Activated naive CD4-positive, alpha-beta T cell (primary cell): Measurements from ENCODE around the gene METTL15.
"Not testable (repeated sequence)": the region's sequence is repeated elsewhere in the genome, so short reads cannot be mapped to it uniquely, and the experiment has no call there.

Experiments
- DNase-seq, 4 experiments: peaks; one replicate each; lab custom pipeline; 2025; lab: John Stamatoyannopoulos, UW

METTL15 gene

DNA sequence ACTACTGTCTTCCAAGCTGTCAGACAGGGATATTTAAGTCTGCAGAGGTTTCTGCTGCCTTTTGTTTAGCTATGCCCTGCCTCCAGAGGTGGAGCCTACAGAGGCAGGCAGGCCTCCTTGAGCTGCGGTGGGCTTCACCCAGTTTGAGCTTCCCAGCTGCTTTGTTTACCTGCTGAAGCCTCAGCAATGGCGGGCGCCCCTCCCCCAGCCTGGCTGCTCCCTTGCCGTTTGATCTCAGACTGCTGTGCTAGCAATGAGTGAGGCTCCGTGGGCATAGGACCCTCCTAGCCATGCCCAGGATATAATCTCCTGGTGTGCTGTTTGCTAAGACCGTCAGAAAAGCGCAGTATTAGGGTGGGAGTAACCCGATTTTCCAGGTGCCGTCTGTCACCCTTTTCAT, 113.9 kb downstream of the METTL15 start:
- not testable (repeated sequence) for DNase-seq

DNA sequence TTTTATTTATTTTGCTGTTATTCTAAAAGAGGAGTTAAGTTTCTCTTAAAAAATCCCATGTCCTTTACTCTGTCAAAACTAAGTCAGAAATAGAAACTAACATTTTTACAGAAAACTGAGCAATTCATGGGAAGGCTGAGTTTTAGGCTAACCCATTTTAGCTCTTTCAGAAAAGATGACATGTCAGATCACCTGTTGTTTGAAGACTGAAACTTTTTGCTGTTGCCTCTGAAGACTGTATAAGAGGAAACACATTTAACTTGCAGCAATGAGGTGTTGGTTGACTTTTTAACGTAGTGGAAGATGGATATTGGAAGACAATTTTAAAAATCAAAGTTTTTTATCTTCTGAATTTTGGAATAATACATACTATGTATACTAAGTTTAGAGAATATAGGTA, 115.4 kb downstream of the METTL15 start:
- no peak for DNase-seq

DNA sequence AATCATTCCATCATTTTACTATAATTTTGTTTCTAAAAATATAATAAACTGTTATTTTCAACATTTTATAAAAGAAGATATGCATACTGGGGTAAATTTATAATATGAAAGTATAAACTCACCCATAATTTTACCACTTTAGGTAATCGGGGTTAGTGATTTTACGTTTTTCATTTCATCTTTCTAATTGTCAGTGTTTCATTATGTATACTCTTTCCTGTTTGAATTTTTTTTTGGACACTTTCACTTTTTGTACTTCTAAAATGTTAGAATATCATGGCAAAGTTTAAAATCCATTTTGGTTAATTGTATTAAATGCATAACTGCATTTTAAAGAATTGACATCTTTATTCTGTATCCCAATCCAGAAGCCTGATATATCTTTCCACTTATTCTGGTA, 115.8 kb downstream of the METTL15 start:
- no peak for DNase-seq

DNA sequence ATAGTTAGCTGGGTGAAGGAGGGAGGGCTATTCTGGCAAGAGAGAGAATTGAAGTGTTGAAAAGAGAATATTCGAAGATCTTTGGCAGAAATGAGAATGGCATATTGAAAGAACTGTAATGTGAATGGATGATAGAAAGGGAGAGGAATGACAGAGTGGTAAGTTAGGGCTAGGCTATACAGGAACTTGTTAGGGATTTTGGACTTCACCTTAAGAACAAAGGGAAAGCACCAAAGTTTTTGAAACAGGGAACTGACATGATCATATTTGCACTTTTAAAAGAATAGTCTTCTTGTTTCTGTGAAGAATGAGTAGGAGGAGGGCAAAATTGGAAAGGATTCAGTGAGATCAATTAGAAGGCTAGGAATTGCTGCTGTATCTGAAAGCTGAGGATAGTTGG, 119.3 kb downstream of the METTL15 start:
- no peak for DNase-seq

DNA sequence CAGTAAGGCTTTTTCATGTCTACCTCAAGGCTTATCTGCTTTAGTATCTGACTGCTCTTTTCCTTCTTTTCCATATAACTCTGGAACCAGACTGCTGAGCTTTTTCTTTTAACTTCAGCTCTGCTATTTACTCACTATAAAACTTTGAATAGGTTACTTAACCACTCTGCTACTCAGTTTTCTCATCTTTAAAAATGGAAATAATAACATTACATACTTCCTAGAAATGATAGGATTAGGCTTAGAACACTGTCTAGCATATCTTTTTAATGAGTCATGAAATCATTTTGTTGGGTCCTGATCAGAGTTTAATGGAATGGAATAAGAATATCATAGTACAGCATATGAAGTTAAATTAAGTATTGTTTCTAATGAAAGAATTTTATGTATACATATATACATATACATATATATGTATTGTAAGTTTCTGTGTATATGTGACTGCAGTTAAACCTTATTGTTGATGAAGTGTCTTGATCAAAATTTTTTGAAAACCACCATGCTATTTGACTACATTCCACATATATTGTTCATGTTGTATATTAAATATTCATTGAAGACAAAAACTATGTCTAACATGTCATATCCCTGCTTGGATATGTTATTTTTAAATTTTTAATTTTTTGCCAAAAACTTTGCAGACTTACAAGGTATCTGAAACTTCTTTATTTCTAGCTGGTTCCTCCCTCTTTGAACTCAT, 120.2 kb downstream of the METTL15 start:
- DNase-seq, result no peak

DNA sequence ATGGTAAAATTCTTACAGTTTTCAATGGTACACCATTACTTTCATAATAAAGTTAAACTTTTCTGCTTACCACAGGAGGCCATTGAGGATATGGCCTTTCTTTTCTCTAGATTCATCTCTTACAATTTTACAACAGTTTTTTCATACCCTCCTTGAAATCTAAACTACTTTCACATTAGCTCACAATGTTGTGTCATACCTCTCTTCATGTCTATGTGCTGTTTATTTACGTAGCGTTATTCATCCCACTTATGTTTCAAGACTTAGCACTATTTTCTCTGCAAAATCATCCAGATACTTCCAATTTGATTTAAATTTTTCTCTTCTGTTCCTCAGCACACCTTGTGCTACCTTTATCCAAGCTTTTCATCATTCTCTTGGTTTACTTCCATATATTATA, 123.3 kb downstream of the METTL15 start:
- no peak for DNase-seq

DNA sequence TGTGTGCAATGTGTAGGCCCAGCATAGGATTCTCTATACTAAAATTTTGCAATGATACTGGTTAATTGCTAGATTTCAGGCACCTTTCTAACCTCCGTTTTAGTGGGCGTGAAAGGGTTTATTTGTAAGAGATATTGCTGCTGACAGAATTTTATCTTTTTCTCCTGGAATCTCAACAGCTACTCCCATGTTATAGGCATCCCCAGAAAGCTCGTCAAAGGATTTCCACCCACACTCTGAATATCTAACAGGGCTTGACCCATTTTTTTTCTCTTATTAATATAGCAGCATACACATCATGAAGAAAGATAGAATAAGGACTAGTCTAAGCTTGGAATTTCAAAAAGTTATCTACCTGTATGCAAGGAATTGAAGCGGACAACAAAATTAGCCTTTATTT, 124.5 kb downstream of the METTL15 start:
- DNase-seq, result no peak

DNA sequence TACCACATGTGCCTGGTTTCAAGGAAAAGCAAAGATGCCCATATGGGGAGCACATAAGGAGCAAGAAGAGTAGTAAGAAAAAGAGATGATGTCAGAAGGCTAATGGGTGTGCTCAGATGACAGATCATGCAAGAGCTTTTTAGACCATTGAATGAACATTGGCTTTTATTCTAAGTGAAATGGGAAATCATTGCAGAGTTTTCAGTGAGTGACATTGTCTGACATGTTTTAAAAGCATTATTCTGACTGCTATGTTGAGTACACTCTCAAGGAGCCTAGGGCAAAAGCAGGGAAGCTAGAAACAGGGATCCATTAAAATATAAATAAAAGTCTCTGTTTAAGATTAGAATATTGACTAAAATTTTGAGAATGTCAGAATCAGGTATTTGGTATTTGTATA, 133.6 kb downstream of the METTL15 start:
- DNase-seq, result no peak

DNA sequence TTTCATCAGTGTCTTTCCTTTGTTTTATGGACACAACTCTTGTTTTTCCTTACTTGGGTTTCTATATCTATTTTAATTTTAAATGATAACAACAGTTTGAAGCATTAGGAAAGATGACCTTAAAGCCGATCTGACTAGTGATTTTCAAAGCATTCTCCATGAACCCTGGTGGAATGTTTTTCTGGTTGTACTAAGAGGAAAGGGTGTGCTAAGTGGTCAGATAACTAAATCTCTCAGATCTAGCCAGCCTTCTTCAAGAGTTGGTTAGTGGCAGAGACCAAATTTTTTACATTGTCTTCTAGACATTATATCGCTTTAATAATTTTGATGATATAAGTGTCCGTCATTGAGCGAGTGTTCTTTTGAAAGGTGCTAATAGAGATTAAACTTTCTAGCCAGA, 134.4 kb downstream of the METTL15 start:
- no peak for DNase-seq

DNA sequence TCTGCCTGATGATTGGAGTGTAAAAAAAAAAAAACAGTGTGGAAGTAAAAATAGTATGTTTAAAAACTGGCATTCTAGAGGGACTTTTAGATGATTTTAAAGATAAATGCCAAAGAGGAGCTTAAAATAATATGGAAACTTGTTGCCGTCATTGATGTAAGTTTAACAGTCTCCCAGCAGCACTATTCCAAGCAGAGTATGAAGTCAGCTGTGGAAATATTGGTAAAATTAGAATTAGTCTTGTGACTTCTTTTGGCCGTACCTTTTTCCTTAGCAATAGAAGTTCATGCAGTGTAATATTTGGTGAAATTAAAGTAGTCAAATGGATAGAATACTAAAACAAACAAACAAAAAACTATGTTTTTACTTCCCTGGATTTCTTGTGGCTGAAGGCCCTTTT, 134.9 kb downstream of the METTL15 start:
- no peak for DNase-seq

DNA sequence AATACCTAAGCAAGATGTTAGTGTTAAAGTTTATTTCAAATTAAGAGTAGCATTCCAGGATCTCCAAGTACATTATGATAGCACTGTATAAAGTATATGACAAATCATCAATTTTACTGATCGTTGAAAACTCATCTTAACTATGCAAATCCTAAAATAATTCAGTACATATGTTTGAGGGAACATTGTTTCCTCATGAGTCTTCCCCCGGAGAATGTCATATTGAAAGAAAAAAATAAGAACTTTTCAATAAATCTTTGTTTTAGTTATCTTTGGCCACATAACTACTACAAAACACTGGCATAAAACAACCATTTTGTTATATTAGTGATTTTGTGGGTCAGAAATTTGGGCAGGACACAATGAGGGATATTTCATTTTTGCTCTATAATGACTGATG, 135.4 kb downstream of the METTL15 start:
- DNase-seq, result no peak

DNA sequence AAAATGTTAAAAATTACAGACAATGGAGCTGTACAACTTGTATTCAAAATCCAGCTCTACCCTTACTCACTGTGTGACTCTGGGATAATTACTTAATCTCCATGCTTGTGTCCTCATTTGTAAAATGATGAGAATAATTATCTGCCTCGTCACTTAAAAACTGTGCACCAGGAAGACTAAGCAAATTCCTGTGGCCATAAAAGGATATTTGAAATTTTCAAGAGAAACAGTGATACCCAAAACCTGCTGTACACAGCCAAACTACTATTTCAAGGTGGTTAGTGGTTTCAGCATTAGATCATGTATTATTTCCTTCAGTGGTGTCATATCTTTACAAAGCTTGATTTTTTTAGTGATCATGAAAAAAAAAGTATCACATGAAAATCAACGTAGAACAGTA, 136.9 kb downstream of the METTL15 start:
- DNase-seq, result no peak

DNA sequence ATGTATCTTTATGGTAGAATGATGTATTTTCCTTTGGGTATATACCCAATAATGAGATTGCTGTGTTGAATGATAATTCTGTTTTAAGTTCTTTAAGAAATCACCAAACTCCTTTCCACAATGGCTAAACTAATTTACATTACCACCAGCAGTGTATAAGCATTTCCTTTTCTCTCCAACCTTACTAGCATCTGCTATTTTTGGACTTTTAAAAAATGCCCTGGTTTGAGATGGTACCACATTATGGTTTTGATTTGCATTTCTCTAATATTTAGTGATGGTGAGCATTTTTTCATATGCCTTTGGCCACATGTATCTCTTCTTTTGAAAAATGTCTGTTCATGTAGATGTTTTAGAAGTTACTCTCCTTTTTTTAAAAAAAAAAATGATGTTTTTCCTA, 142.0 kb downstream of the METTL15 start:
- DNase-seq, result no peak

DNA sequence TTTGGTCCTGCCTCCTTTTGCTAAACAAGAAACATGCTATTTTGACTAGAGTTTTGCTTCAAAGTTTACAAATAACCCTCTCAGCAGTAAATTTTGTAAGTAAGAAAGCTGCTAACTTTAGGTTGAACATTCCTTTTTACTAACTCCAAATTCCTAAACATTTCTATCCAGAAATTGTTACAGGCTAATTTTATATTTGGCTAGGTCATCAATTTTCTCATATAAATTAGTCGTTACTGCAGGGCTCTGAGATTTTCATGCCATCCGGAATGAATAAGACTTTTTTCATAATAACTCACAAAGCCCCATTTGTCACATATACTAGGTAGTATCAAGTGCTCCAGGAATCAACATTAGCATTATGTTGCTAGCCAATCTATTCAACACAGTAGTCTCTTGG, 143.1 kb downstream of the METTL15 start:
- DNase-seq, result no peak

DNA sequence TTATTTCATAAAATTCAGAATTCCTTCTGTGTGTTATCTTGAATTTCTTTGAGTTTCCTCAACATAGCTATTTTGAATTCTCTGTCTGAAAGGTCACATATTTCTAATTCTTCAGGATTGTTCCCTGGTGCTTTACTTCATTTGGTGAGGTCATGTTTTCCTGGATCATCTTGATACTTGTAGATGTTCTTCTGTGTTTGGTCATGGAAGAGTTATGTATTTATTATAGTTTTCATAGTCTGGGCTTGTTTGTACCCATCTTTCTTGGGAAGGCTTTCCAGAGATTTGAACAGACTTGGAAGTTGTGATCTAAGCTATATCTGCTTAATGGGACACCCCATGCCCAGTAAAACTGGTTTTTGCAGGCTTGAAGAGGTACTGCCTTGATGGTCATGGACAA, 149.6 kb downstream of the METTL15 start:
- no peak for DNase-seq

DNA sequence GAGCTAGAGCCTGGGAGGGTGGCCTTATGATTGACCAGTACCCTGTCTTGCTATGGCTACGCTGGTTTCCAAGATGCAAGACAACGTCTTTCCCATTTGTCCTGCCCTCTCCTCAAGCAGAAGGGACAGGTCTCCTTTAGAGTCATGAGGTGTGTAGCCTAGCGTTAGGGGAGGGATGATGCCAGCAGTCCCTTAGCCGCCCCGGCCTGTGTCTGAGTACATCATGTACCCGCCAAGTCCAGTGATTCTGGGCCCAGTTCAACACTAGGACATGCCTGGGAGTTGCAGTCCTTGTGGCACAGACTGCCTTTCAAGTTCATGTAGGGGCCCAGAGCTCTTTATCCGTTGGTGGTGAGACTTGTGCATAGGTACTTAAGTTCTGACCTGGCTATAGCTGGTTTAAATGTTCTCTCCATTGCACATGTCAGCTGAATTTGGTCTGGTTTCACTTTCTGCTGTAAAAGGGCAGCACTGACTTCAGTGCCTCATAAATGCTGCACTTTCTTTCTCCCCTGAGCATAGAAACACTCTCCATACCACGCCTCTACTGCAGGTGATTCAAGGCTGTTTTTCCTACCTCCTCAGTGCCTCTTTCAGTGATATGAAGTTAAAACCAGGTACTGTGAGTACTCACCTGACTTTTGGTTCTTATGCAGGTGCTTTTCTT, 151.1 kb downstream of the METTL15 start:
- DNase-seq, result no peak

DNA sequence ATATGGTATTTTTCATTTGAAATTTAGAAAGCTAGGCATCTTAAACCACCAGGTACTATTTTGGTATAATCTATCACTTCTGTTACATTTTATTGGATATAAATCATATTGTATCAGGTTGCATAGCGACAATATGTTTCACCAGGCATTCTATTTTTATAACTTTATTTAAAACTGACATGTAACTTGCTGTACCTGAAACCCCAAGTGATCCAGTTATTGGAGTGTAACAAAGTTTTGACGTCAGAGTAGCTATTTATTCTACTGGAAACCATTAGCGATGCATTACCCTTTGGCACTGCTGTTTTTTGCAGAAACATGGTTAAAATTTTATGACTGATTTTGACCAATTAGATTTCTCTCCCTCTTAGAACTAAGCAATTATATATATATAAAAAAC, 160.7 kb downstream of the METTL15 start:
- DNase-seq, result no peak

DNA sequence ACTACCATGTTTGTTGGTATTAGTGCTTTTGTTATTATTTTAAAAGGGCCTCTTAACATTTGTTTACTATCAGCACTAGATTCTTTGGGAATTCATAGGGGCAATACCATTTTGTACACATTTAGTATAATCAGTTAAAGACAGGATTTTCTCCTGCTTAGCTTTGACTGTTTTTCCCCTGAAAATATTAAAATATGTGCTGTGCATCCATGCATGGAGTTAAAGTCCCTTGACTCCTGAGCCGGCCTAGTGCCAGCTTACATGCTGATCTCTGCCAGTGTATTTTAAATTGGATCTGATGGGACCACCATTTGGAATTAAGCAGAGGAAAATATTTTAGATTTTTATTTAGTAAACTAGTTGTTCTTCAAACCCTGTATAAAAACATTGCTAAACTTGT, 161.4 kb downstream of the METTL15 start:
- DNase-seq, result no peak

DNA sequence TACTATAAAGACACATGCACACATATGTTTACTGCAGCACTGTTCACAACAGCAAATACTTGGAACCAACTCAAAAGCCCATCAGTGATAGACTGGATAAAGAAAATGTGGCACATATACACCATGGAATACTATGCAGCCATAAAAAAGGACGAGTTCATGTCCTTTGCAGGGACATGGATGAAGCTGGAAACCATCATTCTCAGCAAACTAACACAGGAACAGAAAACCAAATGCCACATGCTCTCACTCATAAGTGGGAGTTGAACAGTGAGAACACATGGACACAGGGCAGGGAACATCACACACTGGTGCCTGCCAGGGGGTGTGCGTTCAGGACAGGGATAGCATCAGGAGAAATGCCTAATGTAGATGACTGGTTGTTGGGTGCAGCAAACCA, 164.1 kb downstream of the METTL15 start:
- not testable (repeated sequence) for DNase-seq

DNA sequence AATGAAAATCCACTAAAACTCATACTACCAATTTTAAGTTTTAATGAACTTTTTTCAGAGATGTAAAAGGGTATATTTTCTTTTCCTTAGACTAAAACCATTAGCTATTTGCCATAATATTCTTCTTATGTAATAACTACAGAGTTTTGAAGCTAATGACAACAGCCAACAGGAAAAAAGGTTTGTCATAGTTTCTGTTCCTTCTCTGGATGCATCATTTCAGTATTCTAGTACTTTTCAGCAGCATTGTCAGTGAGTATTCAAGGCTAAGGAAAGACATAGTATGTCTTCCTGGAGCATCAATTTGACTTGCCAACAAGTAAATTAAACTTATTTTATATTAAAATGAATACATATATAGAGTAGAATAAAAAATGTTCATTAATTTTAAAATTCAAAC, 166.0 kb downstream of the METTL15 start:
- DNase-seq, result no peak

DNA sequence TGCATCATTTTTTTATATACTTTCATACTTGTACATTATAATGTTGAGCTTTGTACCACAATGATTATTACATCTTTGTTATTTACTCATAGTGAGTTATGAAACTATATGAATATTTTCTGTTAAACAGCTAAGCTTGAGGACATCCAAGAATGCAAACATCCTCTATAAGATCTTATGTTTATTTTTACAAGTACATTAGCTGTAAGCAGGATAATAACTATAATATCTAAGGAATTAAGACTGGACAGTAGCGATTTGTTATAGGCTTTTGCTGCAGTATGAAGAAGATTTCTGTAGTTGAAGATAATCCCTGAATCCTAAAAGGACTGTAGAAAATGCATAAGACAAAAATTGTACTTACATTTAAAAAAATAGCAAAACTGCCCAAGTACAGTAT, 176.0 kb downstream of the METTL15 start:
- no peak for DNase-seq

DNA sequence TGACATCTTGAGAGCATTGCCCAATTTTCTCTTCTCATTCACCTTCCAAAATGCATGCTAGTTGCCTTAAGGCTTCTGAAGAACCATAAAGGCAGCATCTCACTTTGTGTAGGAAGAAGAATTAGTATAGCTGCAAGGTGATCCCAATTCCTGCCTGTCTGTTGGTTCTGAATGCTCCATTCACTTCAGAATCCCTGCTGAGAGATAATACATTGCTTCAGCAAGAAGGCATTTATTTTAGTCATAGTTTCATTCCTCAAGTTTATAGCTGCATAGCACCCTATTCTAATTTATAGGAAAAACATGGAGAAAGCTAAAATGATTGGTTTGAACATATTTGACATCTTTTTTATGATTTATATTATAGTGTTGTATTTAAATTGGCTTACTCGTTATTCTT, 181.3 kb downstream of the METTL15 start:
- DNase-seq, result no peak

DNA sequence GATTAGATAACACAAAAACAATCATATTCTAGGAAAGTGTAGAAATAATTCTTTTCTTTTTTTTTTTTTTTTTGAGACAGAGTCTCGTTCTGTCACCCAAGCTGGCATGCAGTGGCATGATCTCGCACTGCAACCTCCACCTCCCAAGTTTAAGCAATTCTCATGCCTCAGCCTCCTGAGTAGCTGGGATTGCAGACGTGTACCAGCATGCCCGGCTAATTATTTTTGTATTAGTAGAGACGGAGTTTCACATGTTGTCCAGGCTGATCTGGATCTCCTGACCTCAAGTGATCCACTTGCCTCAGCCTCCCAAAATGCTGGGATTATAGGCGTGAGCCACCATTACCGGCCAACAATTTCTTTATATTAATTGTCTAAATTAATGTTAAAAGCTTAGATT, 182.8 kb downstream of the METTL15 start:
- DNase-seq, result not testable (repeated sequence)

DNA sequence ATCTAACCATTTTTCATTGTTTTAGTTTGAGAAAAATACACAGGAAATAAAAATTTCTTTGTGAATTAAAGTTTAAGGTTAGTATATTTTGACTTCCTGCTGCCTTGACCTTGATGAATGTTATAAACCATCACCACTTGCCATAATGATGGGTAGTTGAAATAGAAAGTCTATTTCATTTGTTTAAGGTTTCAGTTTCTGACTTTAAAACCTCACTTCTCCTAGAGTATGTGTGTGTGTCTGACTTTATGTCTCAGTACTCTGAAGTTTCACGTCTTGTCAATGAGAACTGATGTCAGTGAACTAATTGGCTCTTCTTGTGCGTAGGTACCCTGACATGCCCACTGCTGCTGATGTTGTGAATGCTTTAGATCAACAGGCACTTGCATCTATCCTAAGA, 188.2 kb downstream of the METTL15 start:
- no peak for DNase-seq
